AG04450 (cell line): Measurements from ENCODE around the gene THBS1. TPM values are rescaled to one million over a fixed set of nuclear protein-coding genes. Genes with fewer than 3 reads are reported as not detected.

Source experiments
- CTCF ChIA-PET: fragments of 300-600, 350-600 bp; formaldehyde crosslinking; extraction: SDS; loops from one replicate; lab custom pipeline; 2022; ENCODE audit warnings: antibody characterized with exemption, inconsistent platforms; lab: Charles Lee
- POLR2A ChIA-PET: fragments of 350-600 bp; formaldehyde crosslinking; extraction: SDS; loops from one replicate; lab custom pipeline; 2021; ENCODE audit warnings: antibody characterized with exemption, inconsistent platforms; lab: Yijun Ruan, JAX
- DNase-seq: peaks from one replicate; pipeline ENCODE4 v3.0.0-alpha.2; 2011; ENCODE audit warnings: low read depth, low spot score
- H3K27ac ChIP-seq: one replicate; pipeline ENCODE4 v1.5.1; 2012; ENCODE audit warnings: low read depth, low read length, control low read depth
- H3K27me3 ChIP-seq: one replicate; pipeline ENCODE4 v1.6.0; 2012; ENCODE audit warnings: low read length; ENCODE audit not compliant: control insufficient read depth, insufficient read depth
- H3K4me3 ChIP-seq: 2 replicates; pipeline ENCODE4 v1.5.1; 2011; ENCODE audit warnings: mild to moderate bottlenecking, low read depth, low read length, control low read depth
- H3K9me3 ChIP-seq: 2 replicates; pipeline ENCODE4 v1.5.1; 2012; ENCODE audit warnings: low read length; ENCODE audit not compliant: control insufficient read depth, insufficient read depth
- CTCF ChIP-seq: IDR thresholded peaks from 2 replicates; pipeline ENCODE4 v1.5.1; 2011; ENCODE audit warnings: low read depth, low read length, control low read depth, inconsistent platforms
- polyA plus RNA-seq: library from polyadenylated mRNA; depleted of rRNA; stranded (reverse); fragments of >200 nt; gene quantifications from 2 replicates; pipeline ENCODE4 v1.2.3, GENCODE V29; 2011

Gene THBS1
- polyA plus RNA-seq, 1 experiment = 686 TPM

- H3K27ac ChIP-seq = no peak overlapping the region
- H3K4me3 ChIP-seq = no peak overlapping the region
- ChIA-PET POLR2A (no interaction called here), CTCF (no interaction called here)
- no peaks in the 10 kb centered on the region for H3K9me3 ChIP-seq
- TF ChIP-seq CTCF = no peak
- H3K27me3 ChIP-seq = no peaks in the 10 kb centered on the region
- DNase-seq = no peak
Measured at GRCh38 chr15:39573287-39573686, 7.6 kb upstream of the THBS1 start.

DNA sequence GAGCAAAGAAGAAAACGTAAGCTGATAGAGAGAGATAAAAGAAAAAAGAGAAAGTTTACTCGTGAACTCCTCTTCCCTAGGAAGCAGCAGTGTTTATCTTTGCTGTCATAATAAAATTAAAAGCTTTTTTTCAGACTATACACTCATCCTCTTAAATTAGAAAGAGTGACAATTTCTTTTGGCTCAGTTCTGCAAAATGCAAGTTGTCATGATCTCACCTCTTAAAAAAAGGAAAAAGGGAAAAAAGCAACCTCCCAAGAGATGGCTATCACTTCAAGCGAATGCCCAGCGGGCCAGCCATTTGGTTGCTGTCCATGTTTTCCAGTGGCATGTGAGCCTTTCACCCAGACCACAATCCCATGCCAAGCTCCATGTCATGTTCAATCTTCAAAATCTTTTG, 7.0 kb upstream of the THBS1 start:
- H3K27me3 ChIP-seq = no peaks in the 10 kb centered on the region
- no peak overlapping the region for H3K27ac ChIP-seq
- no peak for TF ChIP-seq CTCF
- DNase-seq = no peak
- CTCF ChIA-PET = no interaction called here
- POLR2A ChIA-PET = no interaction called here
- H3K4me3 ChIP-seq = no peak overlapping the region
- no peaks in the 10 kb centered on the region for H3K9me3 ChIP-seq

- no peak for TF ChIP-seq CTCF
- POLR2A ChIA-PET = no interaction called here
- no peak overlapping the region for H3K4me3 ChIP-seq
- CTCF ChIA-PET = no interaction called here
- no peak overlapping the region for H3K27ac ChIP-seq
- DNase-seq = no peak
- no peaks in the 10 kb centered on the region for H3K27me3 ChIP-seq
- H3K9me3 ChIP-seq = no peaks in the 10 kb centered on the region
Measured at GRCh38 chr15:39574427-39574826, 6.5 kb upstream of the THBS1 start.

GRCh38 chr15:39575180-39575579, 5.7 kb upstream of the THBS1 start:
- POLR2A ChIA-PET = no interaction called here

More at GRCh38 chr15:39575180-39575579, 5.7 kb upstream of the THBS1 start:
- CTCF ChIA-PET = no interaction called here
- DNase-seq = no peak
- Histone ChIP-seq H3K9me3 (no peaks in the 10 kb centered on the region), H3K4me3 (no peak overlapping the region), H3K27me3 (no peaks in the 10 kb centered on the region), H3K27ac (no peak overlapping the region)
- no peak for TF ChIP-seq CTCF
